ENCODE measurements around the gene RORB.

RORB gene

DNA sequence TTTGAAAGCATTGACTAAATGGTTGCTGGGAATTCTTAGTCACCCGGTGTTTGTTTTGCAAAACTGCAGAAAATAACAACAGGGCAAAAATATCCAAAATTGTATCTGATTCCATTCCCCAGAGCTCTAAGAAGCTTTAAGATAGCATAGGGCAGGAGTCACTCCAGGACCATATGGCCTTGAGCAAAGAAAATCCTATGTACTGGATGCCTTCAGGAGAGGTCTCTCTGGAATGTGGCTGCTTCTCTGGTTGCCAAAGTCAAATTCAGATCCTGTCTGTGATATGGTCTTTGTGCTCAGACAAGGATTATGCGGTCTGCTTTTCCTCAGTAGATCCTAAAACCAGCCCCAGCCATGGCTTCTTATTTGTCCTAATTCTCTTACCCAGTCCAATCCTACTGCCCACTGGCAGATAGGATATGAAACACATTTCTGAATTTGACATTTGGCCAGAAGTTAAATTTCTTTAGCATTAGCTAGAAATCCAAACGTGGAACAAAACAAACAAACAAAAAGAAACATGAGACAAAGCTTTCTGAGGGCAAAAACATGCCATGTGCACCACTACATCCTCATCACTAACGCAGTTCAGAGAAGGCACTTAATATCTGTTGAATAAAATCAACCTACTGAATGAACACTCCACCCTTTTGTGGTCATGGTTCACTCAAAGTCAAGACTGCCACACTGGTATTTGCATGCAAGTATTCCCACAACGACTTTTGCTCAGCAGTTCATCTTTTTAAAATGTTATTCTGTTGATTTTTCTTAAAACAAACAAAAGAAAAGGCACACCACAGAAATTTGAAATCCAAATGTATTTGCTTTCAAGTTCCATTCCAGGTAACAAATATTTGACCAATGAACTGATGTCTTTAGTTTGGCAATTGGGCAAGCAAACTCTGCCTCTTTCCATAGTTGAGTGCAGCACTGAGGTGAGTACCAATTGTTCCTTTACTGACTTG lies 224.8 kb downstream of the RORB start:
- DNase-seq = no peak

DNA sequence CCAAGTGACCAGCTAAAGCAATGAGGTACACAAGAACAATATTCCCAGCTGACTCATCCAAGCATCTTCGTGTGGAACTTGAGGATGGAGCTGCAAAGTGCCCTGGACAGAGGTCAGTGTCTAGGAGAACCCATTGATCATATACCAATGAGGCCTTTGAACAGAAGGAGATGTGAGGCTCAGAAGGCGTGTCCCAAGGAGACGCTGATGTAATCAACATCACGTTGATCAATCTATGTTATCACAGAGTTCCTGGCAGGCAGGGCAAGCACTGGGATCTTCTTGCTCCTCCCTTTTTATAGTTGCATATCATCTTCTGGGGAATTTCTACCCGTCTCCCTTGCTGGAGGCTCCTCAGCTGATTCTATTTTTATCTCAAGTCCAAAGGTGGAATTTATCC lies 227.2 kb downstream of the RORB start:
- no peak for DNase-seq

DNA sequence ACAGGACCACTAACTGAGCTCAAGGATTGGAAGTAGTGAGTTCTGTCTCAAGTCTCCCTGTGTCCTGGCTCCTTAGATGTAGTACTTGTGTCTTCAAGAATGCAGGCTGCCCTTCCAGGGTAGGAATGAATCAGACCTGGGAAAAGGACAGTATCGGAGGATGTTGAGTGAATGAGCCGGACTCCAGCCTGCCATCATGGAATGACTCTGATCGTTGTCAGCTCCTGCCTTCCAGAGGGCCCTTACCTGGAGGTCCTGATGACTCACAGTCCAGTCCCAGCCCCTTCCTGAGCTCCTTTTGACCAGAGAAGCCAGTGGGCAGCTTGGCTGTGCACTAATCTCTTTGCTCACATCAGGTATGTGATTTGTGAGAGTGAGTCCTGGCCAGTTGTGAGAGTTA lies 229.4 kb downstream of the RORB start:
- DNase-seq = no peak

DNA sequence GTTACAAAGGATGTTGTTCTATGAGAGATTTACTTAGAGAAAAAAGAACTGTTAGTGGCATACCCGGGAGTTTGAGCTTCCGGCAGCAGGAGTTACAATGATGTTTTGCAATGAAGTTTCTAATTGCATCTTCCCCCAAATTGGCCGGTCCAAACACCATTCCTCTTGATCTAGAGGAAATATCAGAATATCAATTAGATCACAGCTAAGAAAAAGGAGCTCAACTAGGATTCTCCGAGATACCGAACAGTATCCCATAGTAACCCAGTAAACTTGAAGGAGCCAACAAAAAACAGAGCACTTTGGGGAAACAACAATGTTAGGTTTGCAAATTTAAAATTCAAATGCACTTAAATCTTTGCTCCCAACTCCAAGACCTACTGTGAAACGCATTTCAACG lies 231.0 kb downstream of the RORB start:
- no peak for DNase-seq

DNA sequence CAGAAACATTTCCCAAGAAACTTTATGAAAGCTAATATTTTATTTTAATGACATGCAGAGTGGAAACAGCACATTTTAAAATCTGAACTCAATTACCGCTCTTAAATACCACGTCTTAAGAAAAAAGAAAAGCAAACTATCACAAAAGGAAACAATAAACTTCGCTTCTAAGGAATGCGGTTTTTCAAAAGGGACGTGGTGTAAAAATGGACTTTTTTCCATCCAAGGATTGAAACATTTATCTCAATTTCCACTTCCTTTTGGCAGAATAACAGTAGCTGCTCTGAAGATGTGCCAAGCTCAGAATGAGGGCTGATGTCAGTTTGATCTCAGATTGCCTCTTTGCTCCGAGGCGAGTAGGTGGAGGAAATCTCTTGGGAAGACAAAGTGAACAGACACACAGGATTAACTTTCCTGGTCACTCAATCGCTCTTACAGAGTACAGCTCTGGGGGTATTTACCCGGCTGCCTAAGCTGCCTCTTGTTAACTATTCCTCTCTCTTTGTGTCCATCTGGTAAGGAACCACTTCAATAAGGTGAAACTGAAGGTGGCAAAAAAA lies 232.1 kb downstream of the RORB start:
- DNase-seq = no peak

DNA sequence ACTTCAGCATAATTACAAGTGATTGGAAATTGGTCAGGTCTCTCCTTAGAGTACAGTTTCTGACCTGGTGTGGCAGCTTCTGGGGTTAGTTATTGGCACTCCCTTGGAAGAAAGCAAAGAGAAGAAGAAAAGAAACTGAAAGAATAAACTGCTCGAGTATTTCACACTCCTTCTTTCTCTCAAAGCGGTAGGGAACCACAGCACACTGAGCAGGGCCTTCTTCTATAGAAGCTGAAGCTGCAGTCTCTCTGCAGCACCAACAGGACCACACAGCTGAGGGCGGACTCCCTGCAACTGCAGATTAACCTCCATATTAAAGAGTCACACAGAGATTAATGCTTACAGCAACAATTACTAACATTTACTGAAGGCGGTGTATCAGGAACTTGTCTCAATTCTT lies 238.6 kb downstream of the RORB start:
- no peak for DNase-seq

DNA sequence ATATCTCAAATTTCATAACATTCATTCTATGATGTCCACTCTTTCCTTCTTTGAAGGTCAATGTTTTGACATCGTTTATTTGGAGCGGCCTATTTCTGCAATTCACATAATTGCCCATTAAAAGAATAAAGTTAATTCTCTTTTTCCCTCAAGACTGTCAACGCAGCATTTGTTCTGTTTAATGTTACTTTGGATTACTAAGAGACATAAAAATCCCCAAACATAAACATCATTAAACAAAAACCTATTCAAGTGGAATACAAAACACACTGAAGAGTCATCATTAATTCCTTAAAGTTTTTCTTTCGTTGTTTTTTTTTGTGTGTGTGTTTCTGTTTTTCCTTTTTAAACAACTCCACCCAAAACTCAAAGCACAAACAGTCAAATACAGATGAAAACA lies 239.5 kb downstream of the RORB start:
- no peak for DNase-seq

DNA sequence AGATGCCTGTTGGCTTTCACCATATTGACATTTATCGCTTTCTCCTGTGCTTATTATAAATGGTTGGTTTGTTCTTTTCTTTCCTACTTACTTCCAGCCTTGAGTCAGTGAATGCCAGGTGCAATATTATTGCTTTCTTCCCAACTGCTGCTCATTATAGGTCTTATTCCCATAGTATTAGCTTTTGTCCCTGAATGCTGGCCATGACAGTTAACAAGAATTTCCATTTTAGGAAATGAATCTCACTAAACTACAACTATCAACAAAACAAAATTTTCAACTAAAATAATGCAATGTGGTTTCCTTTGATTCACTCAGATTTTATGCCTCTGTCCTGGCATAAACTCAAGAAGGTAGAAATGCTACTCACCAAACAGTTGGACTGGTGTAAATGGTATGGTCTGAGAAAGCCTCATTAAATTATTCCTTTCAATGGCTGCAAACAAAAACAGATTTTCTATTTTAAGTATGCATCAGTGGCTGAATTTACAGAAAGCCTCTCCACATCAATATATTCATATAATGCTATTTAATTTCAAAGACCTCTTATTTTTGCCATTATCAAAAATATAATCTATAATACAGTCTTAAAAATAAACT lies 245.2 kb downstream of the RORB start:
- no peak for DNase-seq
